HepG2 (cell line): ENCODE results near the gene MLST8. TPM values are rescaled to one million over a fixed set of nuclear protein-coding genes. Genes with fewer than 3 reads are reported as not detected.

ENCODE experiments used
- AHDC1 ChIP-seq: sonication (generic); formaldehyde crosslinking; IDR thresholded peaks from 2 replicates; pipeline ENCODE4 v1.5.1; 2020; ENCODE audit warnings: mild to moderate bottlenecking, missing genetic modification reagents, borderline replicate concordance
- FOXO1 ChIP-seq: sonication (generic); formaldehyde crosslinking; IDR thresholded peaks from 2 replicates; pipeline ENCODE4 v1.4.0; 2020; ENCODE audit warnings: missing genetic modification reagents
- HBP1 ChIP-seq: IDR thresholded peaks from 2 replicates; pipeline ENCODE4 v1.6.1; 2016; ENCODE audit warnings: low read depth, control low read depth
- HNF1B ChIP-seq: sonication (generic); formaldehyde crosslinking; IDR thresholded peaks from 2 replicates; pipeline ENCODE4 v1.5.1; 2020; ENCODE audit warnings: mild to moderate bottlenecking, moderate library complexity, missing genetic modification reagents
- MEIS1 ChIP-seq: sonication (generic); formaldehyde crosslinking; IDR thresholded peaks from 2 replicates; pipeline ENCODE4 v1.9.0; 2021; ENCODE audit warnings: mild to moderate bottlenecking, missing genetic modification reagents, moderate library complexity, borderline replicate concordance
- MEIS2 ChIP-seq: sonication (generic); formaldehyde crosslinking; IDR thresholded peaks from 2 replicates; pipeline ENCODE4 v1.9.0; 2021; ENCODE audit warnings: mild to moderate bottlenecking, missing genetic modification reagents
- TEF ChIP-seq: sonication (generic); formaldehyde crosslinking; IDR thresholded peaks from 2 replicates; pipeline ENCODE4 v1.5.0; 2020; ENCODE audit warnings: missing genetic modification reagents
- ZNF33A ChIP-seq: sonication (generic); formaldehyde crosslinking; IDR thresholded peaks from 2 replicates; pipeline ENCODE4 v1.5.1; 2020; ENCODE audit warnings: missing genetic modification reagents, mild to moderate bottlenecking, moderate library complexity, borderline replicate concordance
- ZNF546 ChIP-seq: sonication (generic); formaldehyde crosslinking; conservative IDR thresholded peaks from 2 replicates; pipeline ENCODE4 v1.8.1; 2023; ENCODE audit warnings: mild to moderate bottlenecking, missing genetic modification reagents
- polyA plus RNA-seq, 8 experiments: library from polyadenylated mRNA; depleted of rRNA in 3 of 8; stranded (reverse) in 7 of 8; unstranded in 1 of 8; fragments of >200 nt; fragmentation: Illumina TruSeq in 4 of 8; extraction: Trizol in 4 of 8; gene quantifications; 2 replicates each; pipeline versions ENCODE4 v1.2.1 to v1.2.3, GENCODE V29; 2011 to 2016; ENCODE audit warnings: low read depth in 4 of 8, missing spikeins in 1 of 8, mixed read lengths in 1 of 8; ENCODE audit not compliant: insufficient read depth in 1 of 8
- total RNA-seq, 5 experiments: library from RNA; depleted of rRNA; stranded (reverse); fragments of >200 nt; fragmentation: Illumina TruSeq; extraction: Trizol; gene quantifications; 2 replicates each; pipeline ENCODE4 v1.2.3, GENCODE V29; 2016; ENCODE audit warnings: low read depth in 1 of 5

The MLST8 gene
- total and polyA plus RNA-seq, 2 of the 13 experiments (the other 11 are each of a cell fraction or from before 2014, with no cell fraction given), result 30.8 to 72.7 TPM

GRCh38 chr16:2251296-2252111 lies 46.2 kb downstream of the MLST8 start, which contains the start of gene ECI1 (continued):
- TF ChIP-seq HBP1 (CRISPR knock-in tag) (0 out of 2 replicates have a peak, but pooled peaks have one; percentile 22), MEIS1 (peak; percentile 71; the same call in 1 of the 2 replicates), HNF1B (CRISPR knock-in tag) (peak; percentile 98), AHDC1 (CRISPR knock-in tag) (0 out of 2 replicates have a peak, but pooled peaks have one; percentile 63), ZNF546 (CRISPR knock-in tag) (peak; percentile 40; the same call in 1 of the 2 replicates), ZNF33A (CRISPR knock-in tag) (peak; percentile 91; the same call in 1 of the 2 replicates), FOXO1 (CRISPR knock-in tag) (no peak; the same call in 1 of the 2 replicates), TEF (CRISPR knock-in tag) (0 out of 2 replicates have a peak, but pooled peaks have one; percentile 23), MEIS2 (CRISPR knock-in tag) (peak; percentile 74; the same call in 1 of the 2 replicates)
